ENCODE measurements around the gene LGR4. TPM values are rescaled to one million over a fixed set of nuclear protein-coding genes. Genes with fewer than 3 reads are reported as not detected.
"Not testable (repeated sequence)": the region's sequence is repeated elsewhere in the genome, so short reads cannot be mapped to it uniquely, and the experiment has no call there.

The LGR4 gene, protein sequence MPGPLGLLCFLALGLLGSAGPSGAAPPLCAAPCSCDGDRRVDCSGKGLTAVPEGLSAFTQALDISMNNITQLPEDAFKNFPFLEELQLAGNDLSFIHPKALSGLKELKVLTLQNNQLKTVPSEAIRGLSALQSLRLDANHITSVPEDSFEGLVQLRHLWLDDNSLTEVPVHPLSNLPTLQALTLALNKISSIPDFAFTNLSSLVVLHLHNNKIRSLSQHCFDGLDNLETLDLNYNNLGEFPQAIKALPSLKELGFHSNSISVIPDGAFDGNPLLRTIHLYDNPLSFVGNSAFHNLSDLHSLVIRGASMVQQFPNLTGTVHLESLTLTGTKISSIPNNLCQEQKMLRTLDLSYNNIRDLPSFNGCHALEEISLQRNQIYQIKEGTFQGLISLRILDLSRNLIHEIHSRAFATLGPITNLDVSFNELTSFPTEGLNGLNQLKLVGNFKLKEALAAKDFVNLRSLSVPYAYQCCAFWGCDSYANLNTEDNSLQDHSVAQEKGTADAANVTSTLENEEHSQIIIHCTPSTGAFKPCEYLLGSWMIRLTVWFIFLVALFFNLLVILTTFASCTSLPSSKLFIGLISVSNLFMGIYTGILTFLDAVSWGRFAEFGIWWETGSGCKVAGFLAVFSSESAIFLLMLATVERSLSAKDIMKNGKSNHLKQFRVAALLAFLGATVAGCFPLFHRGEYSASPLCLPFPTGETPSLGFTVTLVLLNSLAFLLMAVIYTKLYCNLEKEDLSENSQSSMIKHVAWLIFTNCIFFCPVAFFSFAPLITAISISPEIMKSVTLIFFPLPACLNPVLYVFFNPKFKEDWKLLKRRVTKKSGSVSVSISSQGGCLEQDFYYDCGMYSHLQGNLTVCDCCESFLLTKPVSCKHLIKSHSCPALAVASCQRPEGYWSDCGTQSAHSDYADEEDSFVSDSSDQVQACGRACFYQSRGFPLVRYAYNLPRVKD
- total RNA-seq = 10 to 100 TPM; 26.5 to 51.3 (median 31.9) TPM

DNA sequence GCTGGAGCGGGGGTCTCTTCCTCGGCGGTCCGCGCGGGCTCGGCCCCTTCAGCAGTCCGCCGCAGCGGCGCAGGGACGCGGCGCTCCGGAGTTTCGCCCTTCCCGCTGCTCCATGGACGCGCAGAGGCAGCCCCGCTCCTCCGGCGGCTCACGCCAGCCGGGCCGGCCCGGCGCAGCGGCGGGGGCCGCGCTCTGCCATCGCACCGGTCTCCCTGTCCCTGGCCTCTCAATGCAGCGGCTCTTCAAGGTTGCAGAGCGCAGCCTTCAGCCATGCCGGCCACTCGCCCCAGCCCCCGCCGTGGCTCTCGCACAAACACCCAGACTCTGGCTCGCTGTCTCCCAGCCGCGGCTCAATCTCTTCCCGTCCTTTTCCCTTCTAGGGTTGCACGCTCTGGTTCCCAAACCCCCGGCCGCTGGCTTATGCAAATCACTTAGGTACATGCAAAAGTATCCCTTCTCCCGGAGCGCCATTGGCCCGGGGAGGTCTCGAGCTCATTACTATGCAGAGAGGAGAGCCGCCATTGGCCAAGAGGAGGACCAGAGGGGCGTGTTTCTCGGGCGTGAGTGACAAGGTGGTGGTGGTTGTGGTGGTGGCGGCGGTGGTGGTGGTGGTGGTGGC, at the start of gene LGR4:
Gene LGR4, minus strand, starts transcription at position 393 of the 619 bp plus-strand sequence. CDS start 488 bp downstream, outside the sequence.
- TF ChIP-seq, protein P1, sequence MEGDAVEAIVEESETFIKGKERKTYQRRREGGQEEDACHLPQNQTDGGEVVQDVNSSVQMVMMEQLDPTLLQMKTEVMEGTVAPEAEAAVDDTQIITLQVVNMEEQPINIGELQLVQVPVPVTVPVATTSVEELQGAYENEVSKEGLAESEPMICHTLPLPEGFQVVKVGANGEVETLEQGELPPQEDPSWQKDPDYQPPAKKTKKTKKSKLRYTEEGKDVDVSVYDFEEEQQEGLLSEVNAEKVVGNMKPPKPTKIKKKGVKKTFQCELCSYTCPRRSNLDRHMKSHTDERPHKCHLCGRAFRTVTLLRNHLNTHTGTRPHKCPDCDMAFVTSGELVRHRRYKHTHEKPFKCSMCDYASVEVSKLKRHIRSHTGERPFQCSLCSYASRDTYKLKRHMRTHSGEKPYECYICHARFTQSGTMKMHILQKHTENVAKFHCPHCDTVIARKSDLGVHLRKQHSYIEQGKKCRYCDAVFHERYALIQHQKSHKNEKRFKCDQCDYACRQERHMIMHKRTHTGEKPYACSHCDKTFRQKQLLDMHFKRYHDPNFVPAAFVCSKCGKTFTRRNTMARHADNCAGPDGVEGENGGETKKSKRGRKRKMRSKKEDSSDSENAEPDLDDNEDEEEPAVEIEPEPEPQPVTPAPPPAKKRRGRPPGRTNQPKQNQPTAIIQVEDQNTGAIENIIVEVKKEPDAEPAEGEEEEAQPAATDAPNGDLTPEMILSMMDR (IDR thresholded peaks at IDR 0.05) = no peak
- peak in 1 of 2 donors; percentile 92 for TF ChIP-seq EP300 (IDR thresholded peaks at IDR 0.05)
- peak; percentile 45 to 84 for TF ChIP-seq POLR2A (IDR thresholded peaks at IDR 0.05)
- peaks cover 0 to 39% (median 8%) of the 10 kb centered on the region in 4 donors for H3K4me1 ChIP-seq
- H3K27ac ChIP-seq = peak within 1 kb of the TSS; percentile 65 to 92 (median 81)
- no peaks in the 10 kb centered on the region for H3K9me3 ChIP-seq
- H3K36me3 ChIP-seq = no peaks in the 10 kb centered on the region
- H3K4me3 ChIP-seq = peak within 1 kb of the TSS; percentile 68 to 83 (median 76)
- WGBS, 2 donors = 1 to 2% methylated on average over 25 to 50 of the region's 57 CpGs
- DNase-seq (ENCODE audit: low spot score in 2 of 2) = peak; percentile 81 to 89
- H3K27me3 ChIP-seq = no peaks in the 10 kb centered on the region

DNA sequence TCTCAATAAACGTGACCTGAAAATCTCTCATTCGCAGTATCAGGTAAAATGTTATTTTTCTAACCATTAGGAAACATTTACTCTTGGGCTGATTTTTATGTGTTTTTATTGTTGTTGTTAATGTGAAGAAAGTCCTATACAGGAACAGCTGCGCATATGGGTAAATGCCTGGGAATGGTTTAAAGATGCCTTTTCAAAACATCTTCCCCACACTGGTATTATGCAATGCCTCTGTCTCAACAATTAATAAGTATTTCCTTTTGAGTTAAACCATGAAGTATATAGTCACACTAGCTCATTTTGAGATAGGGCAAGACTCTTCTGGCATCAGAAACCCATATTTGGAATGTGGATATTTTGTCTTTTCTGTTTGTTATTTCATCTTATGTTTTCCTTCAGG, 47.6 kb upstream of the LGR4 start:
- H3K27ac ChIP-seq = no peak overlapping the region
- H3K4me3 ChIP-seq = no peak overlapping the region
- no peak for DNase-seq (ENCODE audit: low spot score in 2 of 2)
- peaks cover 0 to 3% (median 0%) of the 10 kb centered on the region in 4 donors for H3K9me3 ChIP-seq
- H3K27me3 ChIP-seq = no peaks in the 10 kb centered on the region
- H3K36me3 ChIP-seq = peaks cover 0 to 3% (median 0%) of the 10 kb centered on the region in 3 donors
- no peaks in the 10 kb centered on the region for H3K4me1 ChIP-seq
- 83 to 84% methylated on average over 3 of the region's 3 CpGs for WGBS, 2 donors
- TF ChIP-seq, protein P1 (IDR thresholded peaks at IDR 0.05) = no peak
- TF ChIP-seq POLR2A (IDR thresholded peaks at IDR 0.05) (no peak), EP300 (IDR thresholded peaks at IDR 0.05) (no peak)

DNA sequence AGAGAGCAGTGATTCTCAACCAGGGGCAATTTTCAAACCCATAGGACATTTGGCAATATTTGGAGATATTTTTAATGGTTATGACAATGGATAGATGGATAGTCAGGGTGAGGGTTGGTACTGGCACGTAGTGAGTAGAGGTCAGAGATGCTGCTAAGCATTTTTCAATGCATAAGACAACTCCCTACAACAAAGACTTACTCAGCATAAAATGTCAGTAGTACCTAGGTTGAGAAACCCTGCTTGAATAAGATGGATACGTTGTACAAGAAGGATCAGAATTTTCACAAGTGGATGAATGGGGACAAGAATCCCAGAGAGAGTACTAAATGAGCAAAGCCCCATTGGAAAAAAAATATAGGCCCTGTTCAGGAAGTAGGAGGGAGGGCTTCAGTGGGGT, 45.9 kb upstream of the LGR4 start:
- no peak overlapping the region for H3K27ac ChIP-seq
- no peaks in the 10 kb centered on the region for H3K27me3 ChIP-seq
- no peaks in the 10 kb centered on the region for H3K4me1 ChIP-seq
- H3K9me3 ChIP-seq = peaks cover 0 to 7% (median 0%) of the 10 kb centered on the region in 4 donors
- H3K36me3 ChIP-seq = peaks cover 0 to 3% (median 0%) of the 10 kb centered on the region in 3 donors
- WGBS, 2 donors = 78 to 80% methylated on average over 2 of the region's 2 CpGs
- H3K4me3 ChIP-seq = no peak overlapping the region
- DNase-seq (ENCODE audit: low spot score in 2 of 2) = no peak
- TF ChIP-seq, protein P1 (IDR thresholded peaks at IDR 0.05) = no peak
- no peak for TF ChIP-seq EP300 (IDR thresholded peaks at IDR 0.05)

DNA sequence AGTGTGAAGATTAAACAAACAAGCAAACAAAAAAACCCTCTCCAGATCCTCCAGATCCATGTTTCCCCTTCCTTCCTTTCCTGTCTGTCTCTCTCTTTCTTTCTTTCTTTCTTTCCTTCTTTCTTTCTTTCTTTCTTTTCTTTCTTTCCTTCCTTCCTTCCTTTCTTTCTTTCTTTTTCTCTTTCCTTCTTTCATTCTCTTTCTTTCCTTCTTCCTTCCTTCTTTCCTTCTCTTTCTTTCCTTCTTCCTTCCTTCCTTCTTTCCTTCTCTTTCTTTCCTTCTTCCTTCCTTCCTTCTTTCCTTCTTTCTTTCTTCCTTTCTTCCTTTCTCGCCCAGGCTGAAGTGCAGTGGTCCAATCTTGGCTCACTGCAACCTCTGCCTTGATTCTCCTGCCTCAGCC, 44.9 kb upstream of the LGR4 start:
- 88 to 100% methylated on average over 1 of the region's 1 CpG for WGBS, 2 donors

DNA sequence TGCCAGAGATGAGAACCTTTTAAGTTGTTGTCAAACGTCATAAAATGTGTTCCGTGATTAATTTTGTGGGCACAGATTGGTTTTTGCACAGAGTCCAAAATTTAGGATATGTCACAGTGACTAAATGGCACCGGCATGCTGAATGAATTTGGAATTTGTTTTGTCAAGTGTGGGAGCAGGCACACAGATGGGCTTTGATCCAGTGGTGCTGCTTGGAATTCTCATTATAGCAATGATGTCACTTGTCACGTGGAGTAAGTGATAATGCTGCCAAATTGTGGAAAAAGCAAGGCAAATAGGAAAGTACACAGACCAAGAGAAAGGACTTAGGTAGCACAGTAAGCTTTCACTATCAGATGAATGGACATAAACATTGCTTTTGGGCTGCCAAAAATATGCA, 42.0 kb upstream of the LGR4 start:
- no peaks in the 10 kb centered on the region for H3K4me1 ChIP-seq
- TF ChIP-seq, protein P1 (IDR thresholded peaks at IDR 0.05) = no peak
- TF ChIP-seq EP300 (IDR thresholded peaks at IDR 0.05) = no peak
- no peak for TF ChIP-seq POLR2A (IDR thresholded peaks at IDR 0.05)
- WGBS, 2 donors = 52 to 60% methylated on average over 4 of the region's 4 CpGs
- peaks cover 0 to 7% (median 0%) of the 10 kb centered on the region in 4 donors for H3K9me3 ChIP-seq
- DNase-seq (ENCODE audit: low spot score in 2 of 2) = no peak
- H3K36me3 ChIP-seq = peaks cover 0 to 3% (median 0%) of the 10 kb centered on the region in 3 donors
- H3K4me3 ChIP-seq = no peak overlapping the region
- no peaks in the 10 kb centered on the region for H3K27me3 ChIP-seq
- no peak overlapping the region for H3K27ac ChIP-seq

More for the DNA sequence above, 44.9 kb upstream of the LGR4 start:
- not testable (repeated sequence) for H3K4me3 ChIP-seq; H3K4me1 ChIP-seq; DNase-seq (ENCODE audit: low spot score in 2 of 2); H3K27me3 ChIP-seq; H3K27ac ChIP-seq; H3K9me3 ChIP-seq; H3K36me3 ChIP-seq

Measured in tibial nerve (tissue), 4 donors.